T-helper 2 cell (primary cell): ENCODE measurements around the gene SERHL2.

Experiments used
- DNase-seq, 5 experiments: peaks; one replicate each; pipeline versions ENCODE4 v3.0.0 to v3.0.0-alpha.2; 2012 to 2022

Gene SERHL2

DNA sequence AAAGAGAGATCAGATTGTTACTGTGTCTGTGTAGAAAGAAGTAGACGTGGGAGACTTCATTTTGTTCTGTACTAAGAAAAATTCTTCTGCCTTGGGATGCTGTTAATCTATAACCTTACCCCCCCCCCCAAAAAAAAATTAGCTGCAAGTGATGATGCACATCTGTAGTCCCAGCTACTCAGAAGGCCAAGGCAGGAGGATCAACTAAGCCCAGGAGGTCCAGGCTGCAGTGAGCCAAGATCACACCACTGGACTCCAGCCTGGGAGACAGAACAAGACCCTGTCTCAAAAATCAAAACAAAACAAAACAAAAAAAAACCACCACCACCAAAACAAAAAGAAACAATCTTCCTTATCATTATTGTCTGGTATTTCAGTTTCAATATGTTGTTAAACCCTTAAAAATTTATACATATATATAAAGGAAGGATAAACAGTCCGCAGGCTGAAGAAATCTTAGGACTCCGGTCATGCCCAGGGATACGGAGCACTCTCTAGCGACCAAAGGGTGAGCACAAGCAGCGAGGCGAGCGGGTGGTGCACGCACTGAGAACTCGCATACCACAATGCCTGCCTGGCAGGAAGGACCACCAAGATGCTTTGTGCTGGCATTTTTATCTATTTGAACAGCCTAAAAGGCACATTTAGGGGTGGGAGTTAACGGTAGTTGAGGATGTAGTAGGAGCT lies 54.5 kb downstream of the SERHL2 start:
- DNase-seq: no peak

DNA sequence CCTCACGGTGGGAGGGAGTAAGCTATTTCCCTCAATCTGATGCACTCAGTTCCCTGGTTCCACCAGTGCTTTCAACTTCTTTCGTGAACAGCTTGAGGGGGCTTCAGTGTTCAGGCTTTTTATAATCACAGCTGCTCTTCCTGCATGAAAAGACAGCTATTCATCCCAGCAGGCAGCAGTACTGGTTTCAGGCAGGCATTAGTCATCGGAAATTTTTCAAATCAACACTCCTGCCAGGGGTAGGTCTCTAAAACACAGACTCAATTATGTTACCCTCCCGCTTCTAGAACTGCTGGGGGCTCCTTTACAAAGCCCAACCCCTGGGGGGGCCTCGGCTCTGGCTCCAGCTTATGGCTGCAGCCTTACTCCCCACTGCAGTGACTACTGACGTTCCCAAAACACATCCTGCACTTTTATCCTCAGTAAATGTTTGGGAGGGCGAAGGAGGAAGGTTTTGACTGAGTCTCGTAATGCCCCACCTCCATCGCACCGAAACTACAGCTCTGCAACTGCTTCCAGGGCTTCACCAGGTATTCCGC lies 55.1 kb downstream of the SERHL2 start:
- DNase-seq: no peak

DNA sequence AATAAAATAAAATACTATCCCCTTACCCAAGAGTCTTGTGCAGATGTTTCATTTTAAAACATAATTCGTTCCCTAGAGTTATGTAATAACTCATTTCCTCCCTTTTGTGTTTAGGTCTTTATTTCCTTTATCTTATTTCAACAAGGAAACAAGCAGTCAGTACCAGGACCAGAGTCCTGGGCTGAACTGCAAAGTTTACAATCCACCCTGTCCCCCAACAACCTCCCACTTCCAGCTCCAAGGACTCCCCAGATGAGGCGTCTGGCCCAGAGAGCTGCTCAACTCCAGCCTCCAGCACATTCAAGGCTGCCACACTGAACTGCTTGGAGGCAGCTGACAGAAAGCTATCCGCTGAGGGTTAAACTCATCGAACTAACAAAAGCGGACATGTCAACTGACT lies 56.4 kb downstream of the SERHL2 start:
- no peak for DNase-seq

DNA sequence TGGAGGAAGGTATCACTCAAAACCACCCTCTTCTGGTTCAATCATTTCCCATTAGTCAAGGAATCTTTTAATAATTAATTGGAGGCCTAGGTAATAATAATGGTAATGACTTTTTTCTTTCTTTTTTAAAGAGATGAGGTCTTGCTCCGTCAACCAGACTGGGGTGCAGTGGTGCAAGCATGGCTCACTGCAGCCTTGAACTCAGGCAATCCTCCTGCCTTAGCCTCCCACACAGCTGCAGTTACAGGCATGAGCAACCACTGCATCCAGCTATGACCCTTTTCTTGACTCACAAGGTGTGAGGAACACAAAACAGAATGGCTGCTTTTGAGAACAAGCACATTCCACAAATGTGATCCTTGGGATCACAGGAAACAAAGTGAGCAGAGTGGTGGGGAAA lies 57.3 kb downstream of the SERHL2 start:
- DNase-seq: no peak

DNA sequence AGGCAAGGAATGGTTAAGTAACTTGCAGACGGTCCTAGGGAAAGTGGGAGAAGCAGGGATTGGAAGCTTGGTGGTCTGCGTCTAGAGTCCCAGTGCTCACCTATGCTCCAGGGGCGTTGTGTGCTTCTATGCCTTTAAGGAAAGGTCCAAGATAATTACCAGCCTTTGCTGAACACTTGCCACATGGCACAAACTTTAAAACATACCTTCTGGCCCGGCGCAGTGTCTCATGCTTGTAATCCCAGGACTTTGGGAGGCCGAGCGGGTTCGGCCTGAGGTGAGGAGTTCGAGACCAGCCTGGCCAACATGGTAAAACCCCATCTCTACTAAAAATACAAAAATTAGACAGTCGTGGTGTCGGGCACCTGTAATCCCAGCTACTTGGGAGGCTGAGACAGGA lies 58.6 kb downstream of the SERHL2 start:
- no peak for DNase-seq

DNA sequence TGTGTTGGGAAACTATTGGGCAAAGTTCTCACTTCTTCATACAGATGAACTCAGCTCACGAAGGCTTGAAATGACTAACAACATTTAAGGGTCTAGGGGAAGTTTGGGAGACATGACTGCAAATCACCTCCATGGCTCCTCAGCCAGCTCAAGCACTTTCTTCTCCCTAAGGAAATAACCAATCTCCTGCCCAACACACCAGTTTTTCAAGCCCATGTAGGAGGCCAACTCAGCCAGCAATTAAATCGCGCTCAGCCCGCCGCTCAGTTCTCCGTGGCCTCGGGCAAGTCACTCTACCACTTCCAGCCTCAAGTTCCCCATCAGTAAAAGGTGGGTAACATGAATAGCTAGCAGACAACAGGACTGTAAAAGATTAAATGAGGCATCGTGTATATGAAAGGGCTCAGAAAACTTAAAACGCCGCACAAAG lies 60.1 kb downstream of the SERHL2 start:
- no peak for DNase-seq

DNA sequence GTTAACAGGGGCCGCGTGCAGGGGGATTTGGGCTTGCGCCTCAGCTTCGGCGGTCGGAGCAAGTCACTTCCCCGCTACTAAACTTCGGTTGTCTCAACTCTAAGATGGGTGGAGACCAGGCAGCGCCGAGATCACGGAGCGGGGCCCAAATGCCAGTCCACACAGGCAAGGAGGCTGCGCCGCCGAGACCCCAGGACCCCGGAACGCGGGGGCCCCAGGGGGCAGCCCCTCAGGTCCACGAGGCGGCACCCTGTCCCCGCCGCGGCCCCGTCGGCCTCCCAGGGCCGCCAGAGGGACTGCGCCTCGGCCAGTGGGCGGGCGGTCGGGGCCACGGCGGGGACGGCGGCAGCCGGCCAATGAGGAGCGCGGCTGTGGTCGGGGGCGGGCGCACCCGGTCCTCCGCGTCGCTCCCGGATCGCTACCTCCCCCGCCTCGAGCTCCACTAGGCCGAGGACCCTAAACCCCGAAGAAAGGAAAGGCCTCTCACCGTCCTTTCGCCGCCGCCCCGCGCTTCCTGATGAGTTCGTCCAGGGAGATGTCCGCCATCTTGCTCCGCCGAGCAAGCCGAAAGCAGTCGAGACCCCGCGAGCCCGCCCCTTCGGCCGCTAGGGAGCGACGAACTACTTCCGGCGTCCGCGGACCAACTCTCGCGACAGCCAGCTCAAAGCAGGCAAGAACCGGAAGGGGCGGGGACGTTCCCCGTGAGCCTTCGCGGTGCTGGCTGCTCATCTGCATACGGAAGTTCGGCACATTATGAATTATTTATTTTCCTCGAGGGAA lies 60.7 kb downstream of the SERHL2 start, which contains the start of gene POLDIP3:
Gene POLDIP3, minus strand, starts transcription at position 572 of the 780 bp plus-strand sequence. Its CDS starts 26 bp downstream, at position 546.
- DNase-seq: peak; percentile 96 to 99 (median 98)

DNA sequence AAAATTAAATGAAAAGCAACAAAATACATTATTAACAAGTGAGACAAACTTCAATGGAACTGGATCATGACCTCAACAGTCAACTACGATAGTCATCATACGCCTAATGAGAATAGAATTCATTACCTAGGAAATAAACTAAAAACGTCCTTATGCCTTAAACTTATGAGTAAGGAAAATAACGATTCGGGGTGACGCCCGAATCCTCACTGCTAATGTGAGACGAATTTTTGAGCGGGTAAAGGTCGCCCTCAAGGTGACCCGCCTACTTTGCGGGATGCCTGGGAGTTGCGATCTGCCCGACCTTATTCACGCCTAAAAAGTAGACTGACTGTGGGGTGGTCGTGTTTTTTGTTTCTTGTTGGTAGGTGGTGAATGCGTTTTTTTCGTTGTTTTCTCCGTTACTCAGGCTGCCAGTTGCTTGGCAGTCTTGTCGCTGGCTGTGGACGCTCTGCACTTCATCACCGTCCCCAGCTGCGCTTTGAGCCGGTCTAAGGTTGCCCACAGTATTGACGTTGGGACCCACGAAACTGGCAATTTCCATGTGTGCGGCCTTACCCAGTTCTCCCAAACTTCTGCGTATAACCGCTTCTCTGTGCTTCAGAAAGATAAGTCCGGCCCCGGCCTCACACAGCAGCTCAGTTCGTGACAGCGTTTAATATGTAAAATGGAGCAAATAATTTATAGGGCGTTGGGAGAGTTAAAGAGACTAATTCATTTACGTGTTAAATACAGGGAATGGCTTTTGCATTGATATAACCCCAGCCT lies 61.5 kb downstream of the SERHL2 start:
- DNase-seq: peak; percentile 40 to 97 (median 83)

DNA sequence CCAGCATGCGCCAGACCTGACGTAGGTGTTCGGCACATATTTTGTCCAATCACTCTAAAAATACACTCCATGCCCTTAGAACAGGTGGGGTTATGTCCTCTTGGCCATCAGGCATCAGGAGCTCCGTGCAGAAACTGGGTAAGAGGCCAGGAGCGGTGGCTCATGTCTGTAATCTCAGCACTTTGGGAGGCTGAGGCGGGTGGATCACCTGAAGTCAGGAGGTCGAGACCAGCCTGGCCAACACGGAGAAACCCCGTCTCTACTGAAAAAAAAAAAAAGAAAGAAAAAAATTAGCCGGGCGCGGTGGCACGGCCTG lies 62.1 kb downstream of the SERHL2 start:
- peak in 1 of 5 experiments; percentile 20 for DNase-seq

DNA sequence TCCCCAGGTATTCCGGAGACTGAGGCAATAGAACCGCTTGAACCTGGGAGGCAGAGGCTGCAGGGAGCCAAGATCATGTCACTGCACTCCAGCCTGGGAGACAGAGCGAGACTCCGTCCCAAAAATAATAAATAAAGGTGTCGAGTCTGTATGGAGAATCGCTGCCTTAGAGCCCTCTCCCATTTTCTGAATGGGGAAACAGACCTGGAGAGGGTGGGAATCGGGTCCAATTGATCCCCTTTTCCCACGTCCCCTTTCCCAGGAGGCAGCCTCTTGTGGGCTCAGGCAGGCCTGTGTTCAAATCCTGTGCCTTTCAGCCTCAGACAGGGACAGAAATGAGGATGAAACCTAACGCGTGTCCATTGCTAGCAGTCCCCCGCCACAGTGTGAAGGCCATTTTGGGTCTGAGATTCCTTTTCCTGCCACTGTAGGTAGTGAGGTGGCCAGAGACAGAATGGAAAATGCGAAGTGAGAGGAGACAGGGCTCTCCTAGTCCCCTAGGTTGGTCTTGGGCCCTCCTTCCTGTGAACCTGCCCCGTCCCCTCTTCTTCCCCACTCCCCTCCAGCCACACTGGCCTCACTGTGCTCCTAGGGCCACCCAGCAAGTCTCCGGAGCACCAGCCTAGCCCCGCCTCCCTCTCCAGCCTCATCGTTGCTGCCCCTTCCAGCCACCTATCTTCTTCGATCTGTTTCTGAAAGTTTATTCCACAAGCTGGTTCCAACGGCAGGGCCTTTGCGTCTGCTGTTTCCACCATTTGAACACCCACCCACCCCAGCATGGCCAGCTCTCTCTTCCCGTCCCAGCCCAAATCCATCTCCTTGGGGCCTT lies 63.6 kb downstream of the SERHL2 start:
- no peak for DNase-seq

DNA sequence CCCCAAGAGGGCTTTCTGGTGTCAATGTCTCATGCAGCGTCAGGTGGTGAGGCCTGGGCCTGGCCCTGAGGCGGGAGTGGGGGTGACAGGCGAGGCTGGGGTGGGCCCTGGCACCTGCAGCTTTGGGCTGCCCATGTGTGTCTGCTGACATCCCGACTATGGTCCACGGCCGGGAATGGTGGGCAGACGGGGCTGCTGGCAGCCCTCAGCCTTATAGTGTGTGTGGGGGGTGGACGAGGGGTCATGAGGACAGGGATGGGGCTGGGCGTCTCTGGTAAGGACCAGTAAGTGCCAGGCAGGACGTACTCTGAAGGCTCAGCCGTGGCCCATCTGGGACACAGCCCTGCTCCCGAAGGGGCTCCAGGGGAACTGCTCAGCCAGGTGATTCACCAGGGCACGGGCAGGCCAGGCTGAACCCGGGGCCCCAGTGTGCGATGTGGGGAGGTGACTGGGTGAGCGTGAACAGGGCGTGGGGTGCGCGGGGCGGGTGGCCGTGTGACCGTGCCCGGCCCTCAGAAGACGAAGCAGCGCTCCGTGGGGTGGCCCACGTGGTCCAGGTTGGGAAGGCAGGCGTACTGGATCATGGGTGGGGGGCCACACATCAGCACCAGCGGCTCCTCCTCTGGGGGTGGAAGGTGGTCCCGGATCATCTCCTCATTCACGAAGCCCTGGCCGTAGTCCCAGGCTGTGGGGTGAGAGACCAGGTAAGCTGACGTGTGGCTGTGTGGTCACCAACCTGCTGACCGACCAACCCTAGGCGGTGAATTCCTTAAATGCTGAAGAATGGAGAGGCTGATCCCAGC lies 65.7 kb downstream of the SERHL2 start:
- no peak for DNase-seq

DNA sequence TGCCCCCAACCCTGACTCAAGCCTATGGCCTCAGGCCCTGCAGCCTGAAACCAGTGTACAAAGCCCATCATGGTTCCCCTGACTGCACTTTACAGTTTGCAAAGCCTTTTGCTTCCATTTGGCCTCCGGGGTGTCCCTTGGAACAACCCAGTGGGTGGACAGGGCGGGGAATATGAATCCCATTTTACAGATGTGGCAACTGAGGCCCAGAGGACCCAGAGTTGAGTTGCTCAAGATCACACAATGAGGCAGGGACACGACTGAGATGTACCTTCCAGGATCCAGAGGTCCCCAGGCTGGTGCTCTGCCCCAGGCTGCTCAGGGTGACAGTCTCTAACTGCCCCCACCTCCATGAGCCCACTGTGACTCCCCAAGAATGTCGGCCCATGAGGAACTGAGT lies 66.3 kb downstream of the SERHL2 start:
- no peak for DNase-seq

DNA sequence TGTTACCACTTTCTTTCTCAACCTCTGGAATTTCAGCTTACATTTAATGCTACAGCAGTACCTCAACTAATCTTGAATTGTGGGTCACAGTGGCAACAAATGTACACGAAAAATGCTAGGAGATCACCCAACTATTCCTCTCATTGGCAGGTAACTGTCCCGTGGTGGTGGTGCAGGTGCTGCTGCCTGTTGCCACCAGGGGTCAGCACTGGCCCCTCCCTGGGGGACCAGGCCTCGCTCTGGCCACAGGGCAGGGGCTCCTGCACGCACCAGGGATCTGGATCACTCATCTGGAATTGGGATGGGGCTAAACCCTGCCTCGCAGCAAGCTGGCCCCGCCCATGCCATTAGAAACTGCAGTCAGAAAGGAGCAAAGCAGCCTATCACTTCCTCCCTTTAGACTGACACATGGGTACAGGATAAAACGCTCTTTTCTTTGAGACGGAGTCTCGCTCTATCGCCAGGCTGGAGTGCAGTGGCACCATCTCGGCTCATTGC lies 67.8 kb downstream of the SERHL2 start:
- DNase-seq: peak in 4 of 5 experiments; percentile 31 to 49 (median 38)

DNA sequence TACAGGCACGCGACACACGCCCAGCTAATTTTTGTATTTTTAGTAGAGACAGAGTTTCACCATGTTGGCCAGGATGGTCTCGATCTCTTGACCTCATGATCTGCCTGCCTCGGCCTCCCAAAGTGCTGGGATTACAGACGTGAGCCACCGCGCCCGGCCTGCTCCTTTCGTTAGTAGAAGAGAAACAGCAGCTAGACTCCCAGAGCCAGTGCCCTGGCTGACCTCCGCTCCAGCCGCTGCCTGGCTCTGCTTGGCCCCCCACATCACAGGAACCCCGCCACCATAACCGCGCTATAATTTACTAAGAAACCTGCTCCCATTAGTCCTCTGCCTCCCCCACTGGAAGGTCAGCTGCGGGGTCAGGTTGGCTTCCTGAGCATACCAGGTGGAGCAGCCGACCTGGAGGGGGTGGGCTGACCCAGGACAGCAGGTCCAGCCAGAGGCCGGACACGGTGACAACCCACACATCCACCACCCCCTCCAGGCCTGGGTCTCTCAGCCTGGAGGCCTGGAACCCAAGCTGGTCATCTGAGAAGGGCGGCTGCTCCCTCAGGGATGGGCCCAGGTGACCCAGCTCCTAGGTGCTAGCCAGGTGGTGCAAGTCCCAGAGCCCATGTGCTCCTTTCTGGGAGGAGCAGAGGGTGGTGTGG lies 68.4 kb downstream of the SERHL2 start:
- DNase-seq: no peak

DNA sequence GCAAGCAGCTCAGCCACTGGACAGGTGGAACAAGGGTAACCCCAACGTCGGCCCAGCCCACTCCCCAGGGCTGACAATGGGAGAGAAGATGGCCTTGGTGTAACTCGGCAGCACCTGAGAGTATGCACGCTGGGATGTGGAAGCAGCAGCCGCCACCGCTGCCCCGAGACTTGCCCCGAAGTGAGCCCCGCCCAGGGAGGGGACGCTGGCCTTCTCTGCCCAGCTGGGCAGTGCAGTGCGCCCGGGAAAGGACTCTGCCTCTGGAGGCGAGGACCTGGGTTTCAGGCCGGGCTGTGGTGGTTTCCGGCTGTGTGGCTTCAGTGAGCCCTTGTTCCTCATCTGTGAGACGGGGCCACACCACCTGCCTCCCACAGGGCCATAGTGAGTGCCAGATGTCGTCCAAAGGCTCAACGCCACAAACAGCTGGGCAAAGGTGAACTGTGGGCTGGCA lies 69.6 kb downstream of the SERHL2 start:
- no peak for DNase-seq
